Breast epithelium (tissue), 4 donors: ENCODE data around the gene SOS1. TPM values are rescaled to one million over a fixed set of nuclear protein-coding genes. Genes with fewer than 3 reads are reported as not detected.

Source experiments
- DNase-seq, 2 donors: peaks; one replicate each; pipeline ENCODE4 v3.0.0-alpha.2; 2019; ENCODE audit warnings: low spot score in 2 of 2
- H3K27ac ChIP-seq, 2 donors: fragments of 200-600 bp; sonication (generic) in 1 of 2; one replicate each; pipeline ENCODE4 v1.5.1; 2016 to 2019; ENCODE audit warnings: mild to moderate bottlenecking in 1 of 2
- H3K27me3 ChIP-seq, 2 donors: fragments of 200-600 bp; sonication (generic) in 1 of 2; one replicate each; pipeline versions ENCODE4 v1.5.1 to v1.6.0; 2017 to 2019; ENCODE audit warnings: control low read depth in 1 of 2, mild to moderate bottlenecking in 1 of 2
- H3K36me3 ChIP-seq: fragments of 200-600 bp; one replicate; pipeline ENCODE4 v1.5.1; 2019
- H3K4me1 ChIP-seq, 2 donors: fragments of 200-600 bp; sonication (generic); one replicate each; pipeline ENCODE4 v1.5.1; 2016 to 2019; ENCODE audit warnings: control low read depth in 1 of 2
- H3K4me3 ChIP-seq, 3 donors: fragments of 200-600 bp; sonication (generic); 1 replicate in 2 of 3; 2 replicates in 1 of 3; pipeline ENCODE4 v1.5.1; 2016 to 2019; ENCODE audit warnings: mild to moderate bottlenecking in 3 of 3, moderate library complexity in 2 of 3
- H3K9me3 ChIP-seq, 2 donors: fragments of 200-600 bp; sonication (generic) in 1 of 2; one replicate each; pipeline ENCODE4 v1.5.1; 2016 to 2019; ENCODE audit warnings: control low read depth in 1 of 2
- POLR2A ChIP-seq: fragments of 450-650 bp; IDR thresholded peaks from one replicate; pipeline ENCODE4 v1.6.1; 2016; ENCODE audit warnings: antibody characterized with exemption, mild to moderate bottlenecking, moderate library complexity
- POLR2AphosphoS5 ChIP-seq, 3 donors: sonication (generic); formaldehyde crosslinking; IDR thresholded peaks; one replicate each; pipeline ENCODE4 v1.6.1; 2017; ENCODE audit warnings: antibody characterized with exemption in 3 of 3
- intact Hi-C: fragments of 100-400 bp; cut with DNase I; formaldehyde crosslinking; loops from one replicate; pipeline ENCODE4 v1.15.1; 2023; ENCODE audit warnings: low total_unique reads
- total RNA-seq, 3 donors: library from RNA; depleted of rRNA; stranded (reverse); fragments of >200 nt; gene quantifications; one replicate each; pipeline ENCODE4 v1.1.0, GENCODE V29; 2016
- TF ChIP-seq, protein P1 (sequence below), 3 donors: fragments of 450-650 bp; IDR thresholded peaks; one replicate each; pipeline ENCODE4 v1.5.1; 2016 to 2017; ENCODE audit warnings: antibody characterized with exemption in 3 of 3, mild to moderate bottlenecking in 3 of 3, moderate library complexity in 3 of 3

The SOS1 gene
- total RNA-seq, 3 donors from 2014 or later = 33.4 to 49.0 (median 37.0) TPM

DNA sequence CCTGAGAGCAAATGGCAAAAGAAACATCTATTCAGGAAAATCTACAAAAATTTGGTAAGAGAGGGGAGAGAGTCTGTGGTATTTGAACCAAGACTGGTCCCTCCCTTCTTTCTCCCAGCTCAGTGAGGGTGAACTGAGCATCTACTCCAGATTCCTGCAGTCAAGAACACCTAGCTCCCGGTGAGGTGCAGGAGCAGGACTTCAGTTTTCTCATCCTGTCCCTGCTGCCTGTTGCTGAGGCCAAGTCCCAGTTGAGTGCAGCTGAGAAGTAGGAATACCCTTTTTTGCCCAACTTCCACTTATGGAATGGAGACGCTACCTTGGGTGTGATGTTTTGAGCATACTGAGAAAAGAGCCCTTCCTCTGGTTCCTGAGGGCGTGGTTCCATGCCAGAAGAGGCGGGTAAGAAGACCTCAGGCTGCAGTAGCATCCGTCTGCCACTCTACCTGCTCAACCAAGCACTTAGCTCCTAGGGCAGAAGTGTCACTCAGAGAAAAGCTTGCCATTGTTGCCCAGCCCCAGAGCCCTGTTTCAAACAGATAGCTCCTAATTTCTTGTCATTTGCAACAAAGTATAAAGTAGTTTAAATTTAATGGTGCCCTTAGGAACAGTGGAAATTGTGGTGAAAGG lies 112.9 kb downstream of the SOS1 start:
- H3K27ac ChIP-seq = no peak overlapping the region
- H3K36me3 ChIP-seq = peaks cover 17% of the 10 kb centered on the region

GRCh38 chr2:39000552-39000951 lies 120.3 kb downstream of the SOS1 start:
- intact Hi-C loops = no loop called here
- TF ChIP-seq, protein P1, sequence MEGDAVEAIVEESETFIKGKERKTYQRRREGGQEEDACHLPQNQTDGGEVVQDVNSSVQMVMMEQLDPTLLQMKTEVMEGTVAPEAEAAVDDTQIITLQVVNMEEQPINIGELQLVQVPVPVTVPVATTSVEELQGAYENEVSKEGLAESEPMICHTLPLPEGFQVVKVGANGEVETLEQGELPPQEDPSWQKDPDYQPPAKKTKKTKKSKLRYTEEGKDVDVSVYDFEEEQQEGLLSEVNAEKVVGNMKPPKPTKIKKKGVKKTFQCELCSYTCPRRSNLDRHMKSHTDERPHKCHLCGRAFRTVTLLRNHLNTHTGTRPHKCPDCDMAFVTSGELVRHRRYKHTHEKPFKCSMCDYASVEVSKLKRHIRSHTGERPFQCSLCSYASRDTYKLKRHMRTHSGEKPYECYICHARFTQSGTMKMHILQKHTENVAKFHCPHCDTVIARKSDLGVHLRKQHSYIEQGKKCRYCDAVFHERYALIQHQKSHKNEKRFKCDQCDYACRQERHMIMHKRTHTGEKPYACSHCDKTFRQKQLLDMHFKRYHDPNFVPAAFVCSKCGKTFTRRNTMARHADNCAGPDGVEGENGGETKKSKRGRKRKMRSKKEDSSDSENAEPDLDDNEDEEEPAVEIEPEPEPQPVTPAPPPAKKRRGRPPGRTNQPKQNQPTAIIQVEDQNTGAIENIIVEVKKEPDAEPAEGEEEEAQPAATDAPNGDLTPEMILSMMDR (IDR thresholded peaks at IDR 0.05) = no peak
- TF ChIP-seq POLR2AphosphoS5 (IDR thresholded peaks at IDR 0.05) = no peak
- TF ChIP-seq POLR2A = no peak
- Histone ChIP-seq H3K4me1 (no peaks in the 10 kb centered on the region), H3K27ac (no peak overlapping the region), H3K27me3 (no peaks in the 10 kb centered on the region), H3K36me3 (peaks cover 8% of the 10 kb centered on the region), H3K4me3 (no peak overlapping the region), H3K9me3 (no peaks in the 10 kb centered on the region)
- DNase-seq = no peak

More for the DNA sequence above, 112.9 kb downstream of the SOS1 start:
- no peaks in the 10 kb centered on the region for H3K4me1 ChIP-seq
- intact Hi-C loops = no loop called here
- no peak overlapping the region for H3K4me3 ChIP-seq
- H3K27me3 ChIP-seq = no peaks in the 10 kb centered on the region
- TF ChIP-seq POLR2A (no peak), POLR2AphosphoS5 (IDR thresholded peaks at IDR 0.05) (no peak)
- TF ChIP-seq, protein P1 (IDR thresholded peaks at IDR 0.05) = no peak
- no peaks in the 10 kb centered on the region for H3K9me3 ChIP-seq
- no peak for DNase-seq

DNA sequence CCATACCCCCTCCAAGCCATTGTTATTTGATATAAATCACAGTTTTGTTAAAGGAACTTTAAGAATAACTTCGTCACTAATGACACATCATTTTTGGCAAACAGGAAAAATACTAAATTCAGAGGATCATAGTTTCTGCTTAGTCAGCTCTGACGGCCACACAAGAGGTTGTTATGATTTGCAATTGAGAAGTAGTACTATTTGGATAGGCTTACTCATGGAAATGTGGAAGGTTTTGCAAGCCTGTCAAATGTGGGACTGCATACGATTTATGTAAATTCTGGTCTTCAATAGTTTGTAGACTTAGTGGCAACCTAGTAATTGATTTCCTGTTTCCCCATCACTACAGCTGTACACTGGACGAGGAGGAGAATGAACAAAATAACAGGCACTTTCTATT lies 123.1 kb downstream of the SOS1 start:
- no peaks in the 10 kb centered on the region for H3K36me3 ChIP-seq
- H3K4me3 ChIP-seq = no peak overlapping the region
- no peaks in the 10 kb centered on the region for H3K4me1 ChIP-seq
- H3K27ac ChIP-seq = no peak overlapping the region
- intact Hi-C loops = no loop called here
- no peak for DNase-seq
- no peaks in the 10 kb centered on the region for H3K9me3 ChIP-seq
- TF ChIP-seq, protein P1 (IDR thresholded peaks at IDR 0.05) = no peak
- TF ChIP-seq POLR2A (no peak), POLR2AphosphoS5 (IDR thresholded peaks at IDR 0.05) (no peak)
- H3K27me3 ChIP-seq = no peaks in the 10 kb centered on the region

DNA sequence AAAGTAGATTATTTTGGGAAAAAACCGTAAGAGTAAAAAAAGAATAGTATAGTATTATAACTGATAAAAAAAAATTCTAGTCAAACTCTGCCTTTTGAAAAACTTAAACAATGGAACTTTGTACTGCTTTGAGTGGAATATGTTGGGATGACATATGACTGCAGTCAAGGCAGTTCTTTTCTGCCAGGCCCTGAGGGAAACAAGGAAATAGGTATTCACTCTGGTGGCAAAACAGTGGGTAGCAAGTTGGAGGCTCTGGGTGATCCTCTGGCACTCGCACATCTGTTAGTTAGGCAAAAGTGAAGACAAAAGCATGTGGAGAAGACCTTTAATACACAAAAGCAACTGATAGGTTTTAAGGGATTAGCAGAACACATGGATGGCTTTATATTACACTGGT lies 129.0 kb downstream of the SOS1 start:
- H3K4me3 ChIP-seq = no peak overlapping the region
- no peaks in the 10 kb centered on the region for H3K9me3 ChIP-seq
- no peaks in the 10 kb centered on the region for H3K27me3 ChIP-seq
- no peak overlapping the region for H3K27ac ChIP-seq
- H3K36me3 ChIP-seq = no peaks in the 10 kb centered on the region
- intact Hi-C loops = no loop called here
- DNase-seq = no peak
- H3K4me1 ChIP-seq = no peaks in the 10 kb centered on the region
- TF ChIP-seq, protein P1 (IDR thresholded peaks at IDR 0.05) = no peak
- TF ChIP-seq POLR2A = no peak
- no peak for TF ChIP-seq POLR2AphosphoS5 (IDR thresholded peaks at IDR 0.05)

- intact Hi-C loops = no loop called here
- DNase-seq = no peak
- H3K27me3 ChIP-seq = no peaks in the 10 kb centered on the region
- no peaks in the 10 kb centered on the region for H3K4me1 ChIP-seq
- H3K4me3 ChIP-seq = no peak overlapping the region
- TF ChIP-seq POLR2A (no peak), POLR2AphosphoS5 (IDR thresholded peaks at IDR 0.05) (no peak)
- TF ChIP-seq, protein P1 (IDR thresholded peaks at IDR 0.05) = no peak
- no peak overlapping the region for H3K27ac ChIP-seq
- no peaks in the 10 kb centered on the region for H3K36me3 ChIP-seq
- H3K9me3 ChIP-seq = no peaks in the 10 kb centered on the region
These were observed 132.1 kb downstream of the SOS1 start for GRCh38 chr2:38988716-38989115.
